NCI-H1436 treated with DMSO at 0.1 percent for 48 hours (cell line): Measurements from ENCODE around the gene YIPF6.
"Not testable (repeated sequence)": the region's sequence is repeated elsewhere in the genome, so short reads cannot be mapped to it uniquely, and the experiment has no call there.

ENCODE experiments used
- DNase-seq: peaks from one replicate; lab custom pipeline; 2025; lab: John Stamatoyannopoulos, UW

The YIPF6 gene

GRCh38 chrX:68506649-68507048, 7.8 kb downstream of the YIPF6 start:
- no peak for DNase-seq

GRCh38 chrX:68508799-68509198, 9.9 kb downstream of the YIPF6 start:
- DNase-seq = no peak

- DNase-seq = no peak
These were observed 12.4 kb downstream of the YIPF6 start for GRCh38 chrX:68511255-68511654.

- DNase-seq = not testable (repeated sequence)
These were observed 25.8 kb downstream of the YIPF6 start for GRCh38 chrX:68524680-68525079.

GRCh38 chrX:68532831-68533533, 34.1 kb downstream of the YIPF6 start:
- no peak for DNase-seq

- no peak for DNase-seq
These were observed 34.8 kb downstream of the YIPF6 start for GRCh38 chrX:68533656-68534055.

- DNase-seq = no peak
These were observed 35.8 kb downstream of the YIPF6 start for GRCh38 chrX:68534691-68535090.

GRCh38 chrX:68536429-68536828, 37.6 kb downstream of the YIPF6 start:
- no peak for DNase-seq

- no peak for DNase-seq
These were observed 38.0 kb downstream of the YIPF6 start for GRCh38 chrX:68536884-68537283.

- DNase-seq = no peak
These were observed 51.3 kb downstream of the YIPF6 start for GRCh38 chrX:68550193-68550592.

GRCh38 chrX:68556036-68556435, 57.2 kb downstream of the YIPF6 start:
- DNase-seq = no peak

- DNase-seq = not testable (repeated sequence)
These were observed 58.3 kb downstream of the YIPF6 start for GRCh38 chrX:68557126-68557525.

- DNase-seq = not testable (repeated sequence)
These were observed 61.1 kb downstream of the YIPF6 start for GRCh38 chrX:68559905-68560304.

GRCh38 chrX:68568136-68568535, 69.3 kb downstream of the YIPF6 start:
- DNase-seq = no peak

GRCh38 chrX:68570598-68570997, 71.7 kb downstream of the YIPF6 start:
- no peak for DNase-seq

GRCh38 chrX:68571292-68571609, 72.4 kb downstream of the YIPF6 start:
- DNase-seq = no peak

- DNase-seq = no peak
These were observed 72.9 kb downstream of the YIPF6 start for GRCh38 chrX:68571610-68572311.

- DNase-seq = no peak
These were observed 75.4 kb downstream of the YIPF6 start for GRCh38 chrX:68574240-68574639.

GRCh38 chrX:68579810-68580209, 81.0 kb downstream of the YIPF6 start:
- DNase-seq = no peak

GRCh38 chrX:68584221-68584620, 85.4 kb downstream of the YIPF6 start:
- DNase-seq = no peak
